D341Med (cell line): ENCODE measurements around the gene BCL11B.

Experiments
- DNase-seq: peaks from one replicate; pipeline ENCODE4 v3.0.0; 2012; ENCODE audit warnings: low spot score

The BCL11B gene

DNA sequence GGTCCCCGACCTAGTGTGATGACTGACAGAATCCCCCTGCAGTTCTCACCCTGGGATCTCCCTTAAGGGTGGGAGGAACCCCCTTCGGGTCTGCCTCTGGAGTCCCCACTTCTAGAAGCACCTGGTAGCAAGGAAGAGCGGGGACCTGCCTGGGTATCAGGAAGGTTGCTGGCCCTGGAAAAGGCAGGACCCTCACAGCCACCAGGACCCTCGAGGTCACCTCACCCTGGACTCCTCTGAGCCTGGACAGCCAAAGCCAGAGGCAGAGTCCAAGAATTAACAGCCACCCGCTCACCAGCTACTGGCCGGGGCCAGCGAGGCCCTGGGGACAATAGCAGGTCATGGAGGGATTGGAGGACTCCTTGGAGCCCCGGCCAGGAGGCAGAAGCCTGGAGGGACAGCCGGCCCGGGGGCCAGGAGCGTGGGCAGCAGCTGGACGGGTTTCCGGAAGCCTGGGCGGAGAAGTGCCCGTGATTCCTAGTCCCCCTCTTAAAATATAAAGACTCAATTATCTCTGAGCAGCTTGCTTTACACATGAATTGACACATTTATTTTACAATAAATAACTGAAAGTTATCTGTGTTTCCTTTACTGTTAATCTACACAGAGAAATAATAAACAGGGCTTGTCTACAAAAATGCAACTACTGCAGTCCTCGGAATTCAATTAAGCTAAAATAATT is 17.5 kb downstream of the BCL11B start:
- no peak for DNase-seq

DNA sequence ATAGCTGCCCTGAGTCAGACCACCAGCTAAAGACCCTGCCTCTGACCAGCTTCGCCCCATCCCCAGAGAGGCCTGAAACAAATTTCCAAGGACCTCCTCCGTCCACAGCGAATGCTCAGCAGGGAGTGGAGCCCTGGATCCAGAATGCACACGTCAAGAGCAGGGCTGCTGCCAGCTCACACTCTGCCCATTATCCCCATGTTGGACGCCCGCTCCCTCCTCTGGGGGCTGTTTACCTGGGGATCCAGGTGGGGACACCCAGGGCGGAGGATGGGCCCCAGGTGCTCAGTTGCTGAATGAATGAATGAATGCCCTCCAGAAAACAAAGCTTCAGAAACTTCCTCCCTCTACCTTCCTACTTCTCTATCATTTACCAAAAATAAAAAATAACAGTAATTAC is 18.1 kb downstream of the BCL11B start:
- DNase-seq: no peak

DNA sequence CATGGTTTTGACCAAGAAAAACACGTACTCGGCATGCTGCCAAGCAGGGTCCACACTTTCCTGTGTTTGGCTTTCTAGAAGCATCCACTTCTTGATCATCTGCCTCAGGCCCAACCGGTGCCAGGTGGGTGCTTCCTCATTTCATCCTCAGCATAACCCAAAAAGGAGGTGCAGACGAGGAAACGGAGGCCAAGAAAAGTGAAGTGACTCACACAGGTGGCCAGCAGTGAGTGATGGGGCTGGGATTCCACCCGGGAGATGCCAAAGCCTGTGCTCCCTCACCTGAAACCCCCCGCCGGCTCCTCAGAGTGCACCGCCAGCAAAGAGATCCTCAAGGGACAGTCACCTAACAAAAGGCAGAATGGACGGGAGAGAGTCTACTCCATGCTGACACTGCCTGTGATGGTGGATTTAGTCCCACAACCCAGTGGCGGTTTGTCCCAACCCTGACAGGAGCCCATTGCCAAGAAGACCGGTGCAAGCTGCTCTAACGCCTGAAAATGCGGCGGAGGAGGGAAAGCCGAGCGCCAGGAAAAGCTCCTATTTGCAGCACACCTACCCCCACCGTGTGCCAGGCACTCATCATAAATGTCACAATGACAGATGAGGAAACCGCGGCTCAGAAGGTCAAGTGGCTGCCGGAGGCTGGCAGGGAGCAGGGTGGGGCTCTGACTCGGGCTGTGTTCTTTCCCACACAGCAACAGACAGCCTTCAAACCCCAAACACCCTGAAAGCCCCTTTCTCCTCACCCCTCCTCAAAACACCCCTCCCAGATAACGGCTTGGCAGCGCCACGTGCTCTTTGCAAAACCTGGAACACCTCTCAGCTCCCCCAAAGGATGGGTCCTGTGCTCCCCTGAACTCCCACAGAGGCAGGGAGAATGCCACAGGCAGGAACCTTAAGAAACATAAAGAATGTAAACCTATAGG is 18.8 kb downstream of the BCL11B start:
- no peak for DNase-seq

DNA sequence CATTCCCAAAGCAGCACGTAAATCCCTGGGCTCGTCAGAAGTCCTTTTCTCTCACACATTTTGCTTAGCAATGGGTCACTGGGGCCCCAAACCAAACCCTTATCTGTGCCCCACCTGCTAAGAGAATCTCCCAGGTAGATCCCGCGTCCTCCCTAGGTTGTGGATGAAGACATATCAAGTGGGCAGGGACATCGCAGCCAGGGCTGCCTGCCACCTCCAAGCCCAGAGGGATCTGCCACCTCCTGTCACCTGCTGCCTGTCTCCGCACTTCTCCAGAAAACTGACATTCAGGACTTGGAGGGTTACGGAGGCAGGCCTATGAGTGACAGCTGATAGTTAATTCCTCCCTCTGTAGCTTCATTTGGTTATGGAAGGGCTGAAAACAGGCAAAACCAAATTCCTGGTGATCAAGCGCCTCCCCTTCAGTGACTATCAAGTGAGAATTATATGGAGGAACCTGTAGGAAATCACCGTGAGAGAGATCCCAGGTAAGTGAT is 19.5 kb downstream of the BCL11B start:
- no peak for DNase-seq

DNA sequence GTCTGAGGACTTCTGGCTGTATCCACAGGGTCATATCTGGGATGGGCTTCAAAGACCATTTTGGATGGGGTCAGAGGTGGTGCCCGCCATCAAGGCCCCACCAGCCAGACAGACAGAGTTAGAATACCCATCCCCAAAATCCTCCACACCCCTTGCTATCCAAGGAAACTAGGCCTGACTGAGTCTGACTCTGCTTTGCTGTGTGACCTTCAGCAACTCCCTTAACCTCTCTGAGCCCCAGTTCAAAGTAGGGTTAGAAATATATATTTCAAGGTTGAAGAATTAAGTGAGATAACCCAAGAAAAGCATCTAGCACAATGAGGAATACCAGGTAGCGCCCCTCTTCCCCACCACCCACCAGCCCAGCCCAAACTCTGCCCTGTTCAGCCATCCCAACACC is 20.3 kb downstream of the BCL11B start:
- DNase-seq: no peak

DNA sequence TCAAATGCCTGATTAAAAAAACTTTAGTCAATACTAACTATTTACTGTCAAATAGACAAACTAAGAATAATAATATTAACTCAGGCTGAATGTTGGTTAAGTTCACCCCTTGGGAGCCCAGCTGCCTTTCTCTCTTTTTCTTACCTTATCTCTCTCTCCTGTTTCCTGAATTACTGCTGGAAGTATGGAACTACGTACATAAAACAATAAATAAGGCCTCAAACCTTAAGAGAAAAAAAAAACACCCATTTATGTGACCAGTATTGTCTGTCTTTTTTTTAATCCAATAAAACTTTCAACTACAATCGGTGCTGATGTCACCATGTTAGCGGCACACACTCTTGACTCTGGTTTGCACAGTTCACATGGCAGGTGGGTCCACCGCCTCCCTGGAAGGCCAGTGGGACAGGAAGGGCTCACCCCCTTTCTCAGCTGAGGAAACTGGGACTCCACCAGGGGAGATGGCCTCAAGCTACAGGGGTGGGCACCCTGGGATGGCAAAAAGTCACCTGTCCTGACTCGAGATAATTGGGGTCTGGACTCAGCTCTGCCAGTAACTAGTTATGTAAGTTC is 21.3 kb downstream of the BCL11B start:
- no peak for DNase-seq

DNA sequence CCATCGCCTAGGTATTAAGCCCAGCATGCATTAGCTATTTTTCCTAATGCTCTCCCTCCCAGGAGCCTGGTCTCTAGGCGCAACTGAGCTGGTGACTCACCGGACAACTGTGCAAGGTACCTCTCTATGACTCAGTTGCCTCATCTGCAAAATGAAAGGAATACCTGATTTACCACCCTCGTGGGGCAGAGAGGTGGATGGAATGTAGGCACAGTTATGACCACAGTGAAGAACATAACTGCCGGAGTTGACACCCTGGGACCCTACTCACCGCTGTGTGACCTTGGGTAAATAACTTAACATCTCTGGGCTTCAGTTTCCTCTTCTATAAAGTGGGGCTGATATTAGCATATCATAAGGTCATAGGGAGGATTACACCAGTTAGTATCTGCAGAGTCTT is 22.6 kb downstream of the BCL11B start:
- no peak for DNase-seq

DNA sequence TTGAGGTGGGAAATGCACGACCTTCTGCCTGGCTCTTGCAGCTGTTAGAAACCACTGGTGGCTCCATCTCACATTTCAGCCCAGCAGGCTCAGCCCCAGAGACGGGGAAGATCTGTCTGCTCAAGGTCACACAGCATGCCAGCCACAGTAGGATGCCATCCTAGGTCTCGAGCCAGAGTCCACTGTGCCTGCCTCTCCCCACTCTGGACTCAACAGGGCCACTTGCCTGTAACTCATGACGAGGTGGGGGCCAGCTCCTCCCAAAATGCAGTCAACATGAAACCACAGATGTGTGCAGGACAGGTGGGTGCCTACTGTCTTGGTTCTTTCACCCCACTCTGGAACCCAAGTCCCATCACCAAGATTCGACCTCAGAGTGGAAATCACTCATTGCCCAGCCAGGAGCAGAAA is 23.2 kb downstream of the BCL11B start:
- DNase-seq: no peak

DNA sequence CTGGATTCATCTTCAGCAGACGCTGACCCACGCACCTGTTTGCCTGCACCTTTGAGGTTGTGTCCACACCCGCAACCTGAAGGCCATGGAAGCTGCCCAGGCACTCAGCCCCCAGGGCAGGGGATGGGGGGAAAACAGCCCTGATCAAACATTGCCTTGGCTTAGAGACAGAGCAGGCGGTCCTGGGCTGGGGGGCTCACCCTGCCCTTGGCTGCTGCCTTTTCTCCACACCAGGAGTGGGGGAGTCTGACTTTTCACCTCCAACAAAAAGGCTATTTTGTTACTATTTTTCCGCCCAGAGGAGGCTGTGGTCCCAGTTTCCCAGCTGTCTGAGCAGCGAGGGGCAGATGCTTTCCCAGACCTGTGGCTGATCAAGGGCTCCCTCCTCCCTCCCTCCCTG is 24.2 kb downstream of the BCL11B start:
- DNase-seq: no peak

DNA sequence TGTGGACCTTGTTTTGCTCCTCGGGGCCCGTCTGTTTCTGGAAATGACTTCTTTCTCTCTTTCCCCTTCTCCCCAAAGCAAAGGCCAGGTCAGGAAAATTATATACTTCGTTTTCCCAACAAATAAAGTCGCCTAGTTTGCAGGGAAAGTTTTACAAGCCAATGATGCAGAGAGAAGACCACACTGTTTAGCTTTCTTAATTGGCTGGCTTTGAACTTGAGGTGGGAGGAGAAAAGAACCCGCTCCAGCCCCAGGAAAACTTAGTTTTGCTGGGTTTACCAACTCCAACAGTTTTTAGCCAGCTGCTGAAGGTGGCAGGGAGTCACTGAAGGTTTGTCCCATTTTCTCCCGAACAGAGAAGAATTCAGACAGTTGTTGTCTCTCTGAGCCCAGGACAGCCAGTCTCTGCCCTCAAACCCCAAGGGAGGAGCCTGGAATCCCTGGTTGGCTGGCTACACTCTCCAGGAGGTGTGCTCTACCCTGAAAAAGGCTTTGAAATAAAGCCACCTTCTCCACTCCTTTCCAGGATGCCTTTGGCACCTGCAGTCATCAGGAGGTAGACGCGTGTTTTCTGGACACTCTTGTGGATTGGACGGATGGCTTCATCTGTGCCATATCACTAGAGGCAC is 24.8 kb downstream of the BCL11B start:
- DNase-seq: no peak

DNA sequence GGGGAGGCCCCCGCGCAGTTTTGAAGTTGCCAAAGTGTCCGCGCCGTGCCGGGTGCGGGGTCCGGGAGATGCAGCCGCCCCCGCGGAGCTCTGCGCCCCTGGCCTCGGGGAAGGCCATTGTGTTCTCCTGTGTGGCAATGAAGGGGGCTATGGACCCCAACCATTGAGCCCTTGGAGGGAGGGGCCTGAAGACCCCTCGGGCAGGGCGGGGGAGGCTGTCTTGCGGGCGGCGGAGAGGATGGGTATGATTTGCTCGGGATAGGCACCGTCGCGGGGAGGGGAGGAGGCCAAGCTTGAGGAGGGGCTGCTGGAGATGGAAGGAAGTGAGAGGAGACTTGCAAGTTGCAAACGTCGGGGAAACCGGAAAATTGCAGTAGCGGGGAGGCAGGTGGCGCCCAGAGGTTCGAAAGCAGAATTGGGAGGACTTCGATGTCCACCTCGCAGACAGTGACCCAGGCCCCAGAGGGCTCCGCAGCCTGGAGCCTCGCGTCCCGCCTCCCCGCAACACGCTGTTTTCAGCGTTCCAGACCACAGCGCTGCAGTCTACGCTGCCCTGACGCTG is 25.4 kb downstream of the BCL11B start:
- DNase-seq: no peak

DNA sequence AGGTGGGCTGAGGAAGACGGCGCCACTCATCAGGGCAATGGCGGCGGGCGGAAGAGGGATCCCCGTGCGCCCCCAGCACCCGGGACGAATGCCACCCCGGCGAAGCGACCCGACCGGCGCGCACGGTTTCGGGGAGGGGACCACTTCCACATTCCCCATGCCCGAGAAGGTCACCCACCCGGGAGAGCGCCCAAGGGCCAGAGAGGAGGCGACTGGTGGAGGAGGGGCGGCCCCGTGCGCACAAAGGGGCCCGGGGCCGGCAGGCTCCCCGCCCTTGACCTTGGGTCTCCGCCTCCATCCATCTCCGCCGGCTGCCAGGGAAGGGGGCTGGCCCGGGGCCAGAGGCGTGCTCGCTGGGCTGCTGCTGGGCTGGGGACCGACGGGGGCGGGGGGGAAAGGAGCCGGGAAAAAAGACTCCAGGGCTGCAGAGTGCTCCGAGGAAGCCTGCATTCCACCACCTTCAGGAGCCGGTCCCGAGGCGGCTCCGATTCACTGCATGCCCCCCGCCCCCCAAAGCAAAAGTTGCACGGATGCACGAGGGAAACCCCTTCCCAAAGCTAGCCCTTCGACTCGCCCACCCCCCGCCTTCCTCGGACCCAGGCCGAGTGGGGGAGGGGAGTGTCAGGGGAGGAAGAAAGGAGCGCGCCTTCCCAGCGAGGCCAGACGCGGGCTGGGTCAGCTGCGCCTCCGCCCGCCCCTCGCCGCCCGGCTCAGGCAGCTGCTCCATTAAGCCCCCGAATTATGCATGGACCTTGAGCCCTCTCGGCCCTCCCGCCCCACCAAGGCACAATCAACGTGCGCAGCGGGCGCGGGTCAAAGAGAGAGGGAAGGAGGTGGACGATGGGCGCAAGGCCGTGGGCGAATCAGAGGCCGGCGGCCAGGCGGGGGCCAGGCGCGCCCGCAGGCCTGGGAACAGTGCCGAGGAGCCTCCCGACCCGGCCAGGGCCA is 26.2 kb downstream of the BCL11B start:
- DNase-seq: no peak

DNA sequence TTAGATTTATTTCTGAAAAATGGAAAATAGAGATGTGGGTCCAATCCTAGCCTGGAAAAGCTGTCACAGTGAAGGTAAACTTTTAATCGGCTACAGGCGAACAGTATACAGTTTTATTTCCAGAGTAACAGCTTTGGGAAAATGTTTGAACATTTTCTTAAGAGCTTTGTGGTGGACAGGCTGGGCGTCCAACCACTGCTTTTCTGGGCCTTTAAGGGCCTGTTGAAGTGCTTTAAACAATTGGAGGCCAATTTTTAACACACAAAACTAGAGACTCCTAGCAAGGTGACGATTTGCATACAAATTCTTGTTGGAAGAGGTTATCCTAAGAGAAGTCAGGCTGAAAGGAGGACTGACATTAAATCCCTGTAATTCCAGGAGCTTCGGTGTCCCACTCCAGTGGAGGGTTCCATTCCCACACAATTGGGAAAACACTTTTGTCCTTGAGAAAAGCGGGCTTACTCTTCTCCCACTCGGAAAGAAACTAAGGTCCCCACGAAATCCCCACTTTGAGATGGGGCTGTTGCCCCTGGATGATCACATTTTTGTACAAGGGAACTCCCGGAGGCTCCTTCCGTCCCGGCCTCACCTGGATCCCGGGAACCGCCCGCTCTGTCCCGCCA is 26.9 kb downstream of the BCL11B start:
- DNase-seq: no peak

DNA sequence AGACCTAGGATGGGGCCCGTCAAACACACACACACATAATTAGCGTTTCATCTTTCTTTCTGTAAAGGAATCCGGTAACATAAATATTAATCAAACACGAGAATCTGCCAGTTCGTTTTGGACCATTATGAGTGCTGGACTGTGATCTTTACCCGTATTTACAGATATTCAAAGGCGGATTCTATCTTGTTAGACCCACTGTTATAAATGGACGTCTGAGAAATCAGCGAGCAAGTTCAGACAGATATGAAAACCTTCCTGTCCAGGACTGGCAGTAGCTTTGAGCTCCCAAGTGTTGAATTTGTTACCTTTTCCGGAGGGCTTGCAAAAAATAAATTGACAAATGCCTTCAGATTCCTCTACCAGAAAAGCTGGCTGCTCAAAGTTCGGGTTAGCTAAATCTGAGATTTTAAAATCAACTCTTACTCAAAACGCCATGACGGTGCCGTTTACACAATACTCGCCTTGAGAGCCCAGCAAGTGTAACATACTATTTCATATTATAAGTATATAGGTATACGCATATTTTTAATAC is 27.6 kb downstream of the BCL11B start:
- no peak for DNase-seq

DNA sequence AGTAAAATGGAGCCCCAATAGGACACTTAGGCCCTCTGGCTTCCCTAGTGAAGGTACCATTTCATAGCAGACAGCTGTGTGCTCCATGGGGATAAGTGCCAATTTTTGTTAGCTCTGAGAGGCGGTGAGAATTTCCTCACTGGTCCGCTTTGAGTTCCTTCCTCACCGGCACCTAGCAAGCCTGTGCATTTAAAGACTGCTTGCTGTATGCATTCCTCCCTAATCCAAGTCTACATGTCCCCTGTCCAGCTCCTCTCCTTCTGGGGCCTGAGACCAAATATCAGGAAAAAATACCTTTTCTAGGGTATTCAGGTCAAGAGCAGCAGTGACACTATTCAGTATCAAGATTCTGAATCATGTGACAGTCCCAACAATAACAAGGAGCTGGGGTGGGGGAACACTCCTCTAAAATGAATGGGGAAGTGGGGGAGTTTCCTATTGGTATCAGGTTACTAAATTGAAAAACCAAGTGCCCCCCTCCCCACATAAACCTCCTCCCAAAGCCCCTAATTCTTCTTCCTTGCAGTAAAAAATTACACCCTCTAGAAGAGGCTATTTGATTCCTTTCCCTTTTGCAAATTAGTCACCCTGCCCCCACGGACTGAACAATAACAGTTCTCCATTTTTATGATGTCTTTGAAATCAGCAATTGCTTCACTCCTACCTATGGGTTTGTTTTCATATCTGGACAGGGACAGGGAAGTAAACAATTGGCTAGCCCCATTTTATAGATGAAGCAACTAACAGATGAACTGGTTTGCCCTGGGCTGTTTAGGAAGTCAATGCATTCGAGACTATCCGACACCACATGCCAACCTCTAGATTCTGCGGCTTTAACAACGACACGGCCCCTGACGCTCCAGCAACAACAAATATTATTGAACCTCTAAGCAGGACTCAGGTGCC is 28.9 kb downstream of the BCL11B start:
- no peak for DNase-seq

DNA sequence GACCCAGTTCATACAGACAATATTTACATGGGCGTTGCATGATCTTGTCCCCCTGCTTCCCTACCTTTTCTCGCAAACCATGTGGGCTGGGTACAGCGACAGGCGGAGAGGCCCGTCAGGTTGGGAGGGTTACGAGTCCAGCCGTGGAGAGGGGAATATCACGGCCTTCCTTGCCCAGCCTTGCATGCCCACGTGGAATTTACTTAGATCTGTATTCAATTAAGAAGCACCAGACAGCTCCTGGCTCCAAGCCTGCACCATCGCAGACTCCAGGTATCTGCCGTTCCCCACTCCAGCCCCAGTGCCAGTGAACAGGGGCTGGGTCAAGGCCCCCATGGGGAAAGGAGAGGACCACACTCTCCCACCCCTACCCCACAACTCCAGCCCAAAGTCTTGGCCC is 29.8 kb downstream of the BCL11B start:
- DNase-seq: no peak

DNA sequence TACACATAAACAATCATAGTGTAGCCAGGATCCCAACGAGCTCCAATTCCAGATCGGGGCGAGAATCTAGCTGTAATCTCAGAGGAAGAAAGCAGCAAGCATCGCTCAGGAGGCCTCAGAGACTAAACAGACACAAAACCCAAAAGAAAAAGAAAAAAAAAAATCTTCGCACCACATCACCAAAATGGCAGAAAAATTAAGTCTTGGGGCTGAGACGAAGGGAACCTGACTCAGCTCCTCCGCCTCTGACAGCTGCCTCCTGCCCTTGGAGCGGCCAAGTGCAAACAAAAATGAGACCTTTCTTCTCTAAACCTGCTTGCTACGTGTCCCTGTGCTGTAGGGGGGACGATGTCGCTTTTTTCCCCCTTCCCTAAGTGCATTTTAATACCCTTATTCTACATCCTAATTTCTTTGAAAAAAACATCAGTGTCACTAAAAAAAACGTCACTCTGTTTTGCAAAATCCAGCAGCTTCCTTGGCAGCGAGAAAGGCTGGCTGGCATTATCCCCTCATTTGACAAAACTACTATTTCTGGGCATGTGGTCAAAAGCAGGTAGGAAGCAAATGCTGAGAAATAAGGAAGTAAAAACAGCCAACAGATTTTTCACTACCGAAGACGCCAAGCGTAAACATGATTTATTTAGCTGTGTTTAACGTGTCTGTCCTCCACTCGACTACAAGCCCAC is 30.5 kb downstream of the BCL11B start:
- DNase-seq: no peak

DNA sequence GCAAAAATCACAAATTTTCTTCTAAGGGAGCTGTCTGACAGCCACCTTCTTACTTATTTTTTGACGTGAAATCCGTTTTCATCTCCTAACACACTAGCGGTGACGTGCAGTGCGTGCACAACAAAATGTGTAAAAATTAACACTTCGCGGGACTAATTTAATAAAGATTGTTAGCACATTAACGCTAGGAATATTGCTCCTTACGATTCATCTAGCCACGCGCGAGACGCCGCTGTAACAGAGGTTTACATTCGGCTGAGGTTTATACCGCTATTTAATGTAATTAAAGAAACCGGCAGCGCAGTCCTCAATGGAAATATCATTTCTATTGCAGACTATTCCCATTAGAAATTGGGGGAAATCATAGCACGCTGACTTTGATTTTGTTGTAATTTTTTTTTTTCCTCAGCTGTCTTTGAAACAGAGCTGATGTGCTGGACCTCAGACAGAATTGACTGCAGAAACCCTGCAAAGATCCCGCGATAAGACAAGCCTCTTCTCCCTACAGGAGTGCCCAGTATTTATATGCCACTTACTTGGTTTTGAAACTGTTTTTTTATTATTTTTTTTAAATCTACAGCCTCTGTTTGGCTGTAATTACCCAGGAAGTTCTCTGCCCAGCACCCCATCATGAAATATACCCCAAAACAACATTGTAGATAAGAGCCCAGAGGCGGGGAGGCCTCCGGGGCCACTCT is 31.2 kb downstream of the BCL11B start:
- no peak for DNase-seq
